ENCODE results near the gene ADAP1. TPM values are rescaled to one million over a fixed set of nuclear protein-coding genes. Genes with fewer than 3 reads are reported as not detected.

Gene ADAP1
- total RNA-seq, 1 experiment from 2014 or later: 6.2 TPM

DNA sequence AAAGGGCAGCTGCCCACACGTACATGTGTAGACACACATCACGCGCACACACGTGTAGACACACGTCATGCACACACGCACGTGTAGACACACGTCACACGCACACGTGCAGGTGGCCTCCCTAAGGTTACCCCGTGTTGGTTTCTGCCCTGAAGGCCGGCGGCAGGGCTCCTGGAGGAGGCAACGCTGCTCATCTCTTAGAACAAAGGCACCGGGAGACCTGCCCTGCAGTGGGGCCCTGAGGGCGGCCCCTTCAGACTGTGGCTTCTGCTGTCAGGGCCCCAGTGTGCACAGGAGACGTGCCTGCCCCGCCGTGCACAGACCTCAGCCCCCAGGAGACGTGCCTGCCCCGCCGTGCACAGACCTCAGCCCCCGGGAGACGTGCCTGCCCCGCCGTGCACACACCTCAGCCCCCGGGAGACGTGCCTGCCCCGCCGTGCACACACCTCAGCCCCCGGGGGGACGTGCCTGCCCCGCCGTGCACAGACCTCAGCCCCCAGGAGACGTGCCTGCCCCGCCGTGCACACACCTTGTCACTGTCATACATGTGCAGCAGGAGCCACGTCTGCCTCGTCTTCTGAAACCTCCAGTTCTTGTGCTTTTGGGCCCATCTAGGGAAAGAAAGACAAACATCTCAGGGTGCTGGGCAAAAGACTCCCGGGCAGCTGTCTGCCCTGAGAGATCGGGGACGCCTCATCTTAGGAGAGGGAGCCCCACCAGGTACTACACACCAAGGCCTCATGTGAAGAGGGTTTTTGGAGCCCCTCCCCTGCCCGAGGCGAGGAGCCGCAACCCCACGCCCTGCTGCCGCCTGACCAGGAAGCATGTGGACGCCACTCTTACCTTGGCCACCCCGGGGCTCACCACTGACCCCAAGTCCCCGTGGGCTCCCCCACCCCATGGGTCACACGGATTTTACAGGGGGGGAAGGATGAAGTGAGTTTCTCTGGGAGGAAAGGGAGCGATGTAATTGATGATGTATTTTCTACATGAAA lies 45.8 kb upstream of the ADAP1 start:
- Histone ChIP-seq H2BK120ac (ENCODE audit: low read depth, low read length, poor library complexity, severe bottlenecking) (no peak overlapping the region), H3K14ac (ENCODE audit: insufficient read depth, low read length) (no peak overlapping the region), H3K4ac (ENCODE audit: low read depth, low read length) (no peak overlapping the region), H2BK5ac (ENCODE audit: insufficient read length, low read length) (no peak overlapping the region), H3K4me2 (ENCODE audit: insufficient read depth, insufficient read length, low read length) (no peak overlapping the region), H2BK15ac (ENCODE audit: low read depth, low read length) (no peak overlapping the region), H3K79me2 (ENCODE audit: insufficient read depth, low read length) (no peaks in the 10 kb centered on the region), H4K5ac (ENCODE audit: insufficient read length, low read depth, low read length) (no peak overlapping the region), H3K4me1 (ENCODE audit: insufficient read depth, low read length) (no peaks in the 10 kb centered on the region), H4K91ac (ENCODE audit: insufficient read length, low read depth, low read length) (no peak overlapping the region), H3K23ac (ENCODE audit: insufficient read length, low read depth, low read length) (no peak overlapping the region), H3K79me1 (ENCODE audit: insufficient read depth, low read depth, low read length, poor library complexity, severe bottlenecking) (no peaks in the 10 kb centered on the region), H2AK5ac (ENCODE audit: insufficient read length, low read length) (no peak overlapping the region), H2AFZ (ENCODE audit: low read length) (no peak overlapping the region), H3K23me2 (ENCODE audit: insufficient read length, low read depth, low read length, poor library complexity, severe bottlenecking) (no peaks in the 10 kb centered on the region), H4K8ac (replicated peaks; ENCODE audit: insufficient read length, low read depth, low read length) (no peak overlapping the region), H2BK12ac (ENCODE audit: insufficient read length, low read depth, low read length) (no peak overlapping the region), H3K27ac (ENCODE audit: insufficient read length, low read depth, low read length) (no peak overlapping the region), H2BK20ac (ENCODE audit: low read depth, low read length, poor library complexity, severe bottlenecking) (no peak overlapping the region), H3K9ac (ENCODE audit: extremely low read depth, insufficient read length, low read length) (no peak overlapping the region), H3K56ac (ENCODE audit: insufficient read length, low read depth, low read length) (no peak overlapping the region), H3T11ph (ENCODE audit: low read length) (no peak overlapping the region), H3K18ac (ENCODE audit: insufficient read length, low read depth, low read length) (no peak overlapping the region), H3K9me3 (ENCODE audit: control insufficient read depth, low read depth, low read length) (no peaks in the 10 kb centered on the region), H4K20me1 (ENCODE audit: control insufficient read depth, insufficient read depth, insufficient read length) (no peaks in the 10 kb centered on the region), H3K27me3 (ENCODE audit: insufficient read depth, low read length) (no peaks in the 10 kb centered on the region)
- H3K9me3 Mint-ChIP-seq: no peaks in the 10 kb centered on the region
- TF ChIP-seq, protein P1, sequence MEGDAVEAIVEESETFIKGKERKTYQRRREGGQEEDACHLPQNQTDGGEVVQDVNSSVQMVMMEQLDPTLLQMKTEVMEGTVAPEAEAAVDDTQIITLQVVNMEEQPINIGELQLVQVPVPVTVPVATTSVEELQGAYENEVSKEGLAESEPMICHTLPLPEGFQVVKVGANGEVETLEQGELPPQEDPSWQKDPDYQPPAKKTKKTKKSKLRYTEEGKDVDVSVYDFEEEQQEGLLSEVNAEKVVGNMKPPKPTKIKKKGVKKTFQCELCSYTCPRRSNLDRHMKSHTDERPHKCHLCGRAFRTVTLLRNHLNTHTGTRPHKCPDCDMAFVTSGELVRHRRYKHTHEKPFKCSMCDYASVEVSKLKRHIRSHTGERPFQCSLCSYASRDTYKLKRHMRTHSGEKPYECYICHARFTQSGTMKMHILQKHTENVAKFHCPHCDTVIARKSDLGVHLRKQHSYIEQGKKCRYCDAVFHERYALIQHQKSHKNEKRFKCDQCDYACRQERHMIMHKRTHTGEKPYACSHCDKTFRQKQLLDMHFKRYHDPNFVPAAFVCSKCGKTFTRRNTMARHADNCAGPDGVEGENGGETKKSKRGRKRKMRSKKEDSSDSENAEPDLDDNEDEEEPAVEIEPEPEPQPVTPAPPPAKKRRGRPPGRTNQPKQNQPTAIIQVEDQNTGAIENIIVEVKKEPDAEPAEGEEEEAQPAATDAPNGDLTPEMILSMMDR (conservative IDR thresholded peaks at IDR 0.05): no peak
- no peak for DNase-seq
- no CpG with 5 or more reads among the region's 52 CpGs for WGBS (ENCODE audit: extremely low coverage, insufficient read length, low lambda C conversion rate)
- peak overlapping the region in 1 of 3 experiments; percentile 36; a peak in 2 of 7 replicates for H3K27ac Mint-ChIP-seq
- peaks cover 0 to 10% (median 9%) of the 10 kb centered on the region in 3 experiments; a peak in 4 of 7 replicates for H3K36me3 Mint-ChIP-seq (ENCODE audit: insufficient read depth in 1 of 3, low read depth in 3 of 3)
- H3K4me1 Mint-ChIP-seq: peaks cover 2 to 18% of the 10 kb centered on the region in 2 experiments; a peak in 2 of 4 replicates
- H3K27me3 Mint-ChIP-seq (ENCODE audit: low read depth): no peaks in the 10 kb centered on the region
- no peak overlapping the region for H3K4me3 Mint-ChIP-seq

Measured in H9 (cell line).